Measurements from ENCODE around the gene SUSD3.
"Not testable (repeated sequence)": the region's sequence is repeated elsewhere in the genome, so short reads cannot be mapped to it uniquely, and the experiment has no call there.

DNA sequence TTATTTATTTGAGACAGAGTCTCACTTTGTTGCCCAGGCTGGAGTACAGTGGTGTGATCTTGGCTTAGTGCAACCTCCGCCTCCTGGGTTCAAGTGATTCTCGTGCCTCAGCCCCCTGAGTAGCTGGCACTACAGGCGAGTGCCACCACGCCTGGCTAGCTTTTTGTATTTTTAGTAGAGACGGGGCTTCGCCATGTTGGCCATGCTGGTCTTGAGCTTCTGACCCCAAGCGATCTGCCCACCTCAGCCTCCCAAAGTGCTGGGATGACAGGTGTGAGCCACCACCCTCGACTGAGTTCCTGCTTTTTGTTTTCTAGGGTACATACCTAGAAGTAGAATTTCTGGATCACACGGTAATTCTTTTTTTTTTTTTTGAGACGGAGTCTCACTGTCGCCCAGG is 42.6 kb downstream of the SUSD3 start:
- TF ChIP-seq, protein P1, sequence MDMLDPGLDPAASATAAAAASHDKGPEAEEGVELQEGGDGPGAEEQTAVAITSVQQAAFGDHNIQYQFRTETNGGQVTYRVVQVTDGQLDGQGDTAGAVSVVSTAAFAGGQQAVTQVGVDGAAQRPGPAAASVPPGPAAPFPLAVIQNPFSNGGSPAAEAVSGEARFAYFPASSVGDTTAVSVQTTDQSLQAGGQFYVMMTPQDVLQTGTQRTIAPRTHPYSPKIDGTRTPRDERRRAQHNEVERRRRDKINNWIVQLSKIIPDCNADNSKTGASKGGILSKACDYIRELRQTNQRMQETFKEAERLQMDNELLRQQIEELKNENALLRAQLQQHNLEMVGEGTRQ (CRISPR knock-in tag; IDR thresholded peaks at IDR 0.05): not testable (repeated sequence)
- TF ChIP-seq, protein P2, sequence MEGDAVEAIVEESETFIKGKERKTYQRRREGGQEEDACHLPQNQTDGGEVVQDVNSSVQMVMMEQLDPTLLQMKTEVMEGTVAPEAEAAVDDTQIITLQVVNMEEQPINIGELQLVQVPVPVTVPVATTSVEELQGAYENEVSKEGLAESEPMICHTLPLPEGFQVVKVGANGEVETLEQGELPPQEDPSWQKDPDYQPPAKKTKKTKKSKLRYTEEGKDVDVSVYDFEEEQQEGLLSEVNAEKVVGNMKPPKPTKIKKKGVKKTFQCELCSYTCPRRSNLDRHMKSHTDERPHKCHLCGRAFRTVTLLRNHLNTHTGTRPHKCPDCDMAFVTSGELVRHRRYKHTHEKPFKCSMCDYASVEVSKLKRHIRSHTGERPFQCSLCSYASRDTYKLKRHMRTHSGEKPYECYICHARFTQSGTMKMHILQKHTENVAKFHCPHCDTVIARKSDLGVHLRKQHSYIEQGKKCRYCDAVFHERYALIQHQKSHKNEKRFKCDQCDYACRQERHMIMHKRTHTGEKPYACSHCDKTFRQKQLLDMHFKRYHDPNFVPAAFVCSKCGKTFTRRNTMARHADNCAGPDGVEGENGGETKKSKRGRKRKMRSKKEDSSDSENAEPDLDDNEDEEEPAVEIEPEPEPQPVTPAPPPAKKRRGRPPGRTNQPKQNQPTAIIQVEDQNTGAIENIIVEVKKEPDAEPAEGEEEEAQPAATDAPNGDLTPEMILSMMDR (IDR thresholded peaks at IDR 0.05): not testable (repeated sequence)
- TF ChIP-seq ZNF263 (CRISPR knock-in tag; IDR thresholded peaks at IDR 0.05; ENCODE audit: low read depth); ELF4 (CRISPR knock-in tag; IDR thresholded peaks at IDR 0.05; ENCODE audit: low read depth); TCF7 (CRISPR knock-in tag; IDR thresholded peaks at IDR 0.05; ENCODE audit: low read depth); NFE2L1 (CRISPR knock-in tag; IDR thresholded peaks at IDR 0.05); CBFB (CRISPR knock-in tag; IDR thresholded peaks at IDR 0.05; ENCODE audit: low read depth); GABPB1 (CRISPR knock-in tag; IDR thresholded peaks at IDR 0.05); ZNF121 (CRISPR knock-in tag; IDR thresholded peaks at IDR 0.05); IRF2 (CRISPR knock-in tag; IDR thresholded peaks at IDR 0.05; ENCODE audit: borderline replicate concordance, low read depth): not testable (repeated sequence)
- TF ChIP-seq, protein P3, sequence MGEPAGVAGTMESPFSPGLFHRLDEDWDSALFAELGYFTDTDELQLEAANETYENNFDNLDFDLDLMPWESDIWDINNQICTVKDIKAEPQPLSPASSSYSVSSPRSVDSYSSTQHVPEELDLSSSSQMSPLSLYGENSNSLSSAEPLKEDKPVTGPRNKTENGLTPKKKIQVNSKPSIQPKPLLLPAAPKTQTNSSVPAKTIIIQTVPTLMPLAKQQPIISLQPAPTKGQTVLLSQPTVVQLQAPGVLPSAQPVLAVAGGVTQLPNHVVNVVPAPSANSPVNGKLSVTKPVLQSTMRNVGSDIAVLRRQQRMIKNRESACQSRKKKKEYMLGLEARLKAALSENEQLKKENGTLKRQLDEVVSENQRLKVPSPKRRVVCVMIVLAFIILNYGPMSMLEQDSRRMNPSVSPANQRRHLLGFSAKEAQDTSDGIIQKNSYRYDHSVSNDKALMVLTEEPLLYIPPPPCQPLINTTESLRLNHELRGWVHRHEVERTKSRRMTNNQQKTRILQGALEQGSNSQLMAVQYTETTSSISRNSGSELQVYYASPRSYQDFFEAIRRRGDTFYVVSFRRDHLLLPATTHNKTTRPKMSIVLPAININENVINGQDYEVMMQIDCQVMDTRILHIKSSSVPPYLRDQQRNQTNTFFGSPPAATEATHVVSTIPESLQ (CRISPR knock-in tag; IDR thresholded peaks at IDR 0.05): not testable (repeated sequence)
- TF ChIP-seq, protein P4, sequence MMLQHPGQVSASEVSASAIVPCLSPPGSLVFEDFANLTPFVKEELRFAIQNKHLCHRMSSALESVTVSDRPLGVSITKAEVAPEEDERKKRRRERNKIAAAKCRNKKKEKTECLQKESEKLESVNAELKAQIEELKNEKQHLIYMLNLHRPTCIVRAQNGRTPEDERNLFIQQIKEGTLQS (CRISPR knock-in tag; conservative IDR thresholded peaks at IDR 0.05): not testable (repeated sequence)
- TF ChIP-seq, protein P5, sequence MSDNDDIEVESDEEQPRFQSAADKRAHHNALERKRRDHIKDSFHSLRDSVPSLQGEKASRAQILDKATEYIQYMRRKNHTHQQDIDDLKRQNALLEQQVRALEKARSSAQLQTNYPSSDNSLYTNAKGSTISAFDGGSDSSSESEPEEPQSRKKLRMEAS (CRISPR knock-in tag; IDR thresholded peaks at IDR 0.05): not testable (repeated sequence)
- TF ChIP-seq, protein P6, sequence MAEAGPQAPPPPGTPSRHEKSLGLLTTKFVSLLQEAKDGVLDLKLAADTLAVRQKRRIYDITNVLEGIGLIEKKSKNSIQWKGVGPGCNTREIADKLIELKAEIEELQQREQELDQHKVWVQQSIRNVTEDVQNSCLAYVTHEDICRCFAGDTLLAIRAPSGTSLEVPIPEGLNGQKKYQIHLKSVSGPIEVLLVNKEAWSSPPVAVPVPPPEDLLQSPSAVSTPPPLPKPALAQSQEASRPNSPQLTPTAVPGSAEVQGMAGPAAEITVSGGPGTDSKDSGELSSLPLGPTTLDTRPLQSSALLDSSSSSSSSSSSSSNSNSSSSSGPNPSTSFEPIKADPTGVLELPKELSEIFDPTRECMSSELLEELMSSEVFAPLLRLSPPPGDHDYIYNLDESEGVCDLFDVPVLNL (CRISPR knock-in tag; IDR thresholded peaks at IDR 0.05; ENCODE audit: borderline replicate concordance, low read depth): not testable (repeated sequence)
